Peyer's patch (tissue), 4 donors: ENCODE results near the gene MOCS1. TPM values are rescaled to one million over a fixed set of nuclear protein-coding genes. Genes with fewer than 3 reads are reported as not detected.

Source experiments
- DNase-seq, 3 donors: peaks; one replicate each; pipeline ENCODE4 v3.0.0-alpha.2; 2017 to 2019
- H3K27ac ChIP-seq, 4 donors: fragments of 200-600 bp; sonication (generic); one replicate each; pipeline ENCODE4 v1.5.1; 2016 to 2019
- H3K27me3 ChIP-seq, 2 donors: fragments of 200-600 bp; sonication (generic); one replicate each; pipeline ENCODE4 v1.5.1; 2019
- H3K36me3 ChIP-seq, 3 donors: fragments of 200-600 bp; sonication (generic); one replicate each; pipeline ENCODE4 v1.5.1; 2016 to 2019
- H3K4me1 ChIP-seq, 4 donors: fragments of 200-600 bp; sonication (generic); one replicate each; pipeline ENCODE4 v1.5.1; 2016 to 2019
- H3K4me3 ChIP-seq, 4 donors: fragments of 200-600 bp; sonication (generic); 1 replicate in 3 of 4; 2 replicates in 1 of 4; pipeline ENCODE4 v1.5.1; 2016 to 2019; ENCODE audit warnings: mild to moderate bottlenecking in 1 of 4
- H3K9me3 ChIP-seq, 4 donors: fragments of 200-600 bp; sonication (generic); one replicate each; pipeline ENCODE4 v1.5.1; 2016 to 2019; ENCODE audit warnings: mild to moderate bottlenecking in 1 of 4
- POLR2A ChIP-seq, 2 donors: fragments of 450-650 bp; IDR thresholded peaks; one replicate each; pipeline ENCODE4 v1.5.1; 2017; ENCODE audit warnings: antibody characterized with exemption in 2 of 2, mild to moderate bottlenecking in 2 of 2, moderate library complexity in 2 of 2
- total RNA-seq, 4 donors: library from RNA; depleted of rRNA; stranded (reverse); fragments of >200 nt; gene quantifications; one replicate each; pipeline ENCODE4 v1.1.0, GENCODE V29; 2016
- TF ChIP-seq, protein P1 (sequence below), 6 experiments: fragments of 450-650 bp in 4 of 6; fragments of 200-600 bp in 2 of 6; sonication (generic) in 1 of 6; IDR thresholded peaks; one replicate each; pipeline ENCODE4 v1.5.1; 2017 to 2019; ENCODE audit warnings: antibody characterized with exemption in 6 of 6, mild to moderate bottlenecking in 3 of 6, moderate library complexity in 1 of 6

The MOCS1 gene
- total RNA-seq, 4 donors from 2014 or later, result 32.2 to 62.0 (median 53.6) TPM

GRCh38 chr6:39892490-39893129 lies 41.7 kb downstream of the MOCS1 start:
- Histone ChIP-seq H3K36me3 (peaks cover 0 to 9% (median 0%) of the 10 kb centered on the region in 3 donors), H3K4me1 (peaks cover 0 to 6% (median 0%) of the 10 kb centered on the region in 4 donors), H3K9me3 (no peaks in the 10 kb centered on the region), H3K27ac (no peak overlapping the region), H3K27me3 (no peaks in the 10 kb centered on the region), H3K4me3 (no peak overlapping the region)
- DNase-seq, result peak in 2 of 3 donors; percentile 64 to 65
- no peak for TF ChIP-seq POLR2A (IDR thresholded peaks at IDR 0.05)
- TF ChIP-seq, protein P1, sequence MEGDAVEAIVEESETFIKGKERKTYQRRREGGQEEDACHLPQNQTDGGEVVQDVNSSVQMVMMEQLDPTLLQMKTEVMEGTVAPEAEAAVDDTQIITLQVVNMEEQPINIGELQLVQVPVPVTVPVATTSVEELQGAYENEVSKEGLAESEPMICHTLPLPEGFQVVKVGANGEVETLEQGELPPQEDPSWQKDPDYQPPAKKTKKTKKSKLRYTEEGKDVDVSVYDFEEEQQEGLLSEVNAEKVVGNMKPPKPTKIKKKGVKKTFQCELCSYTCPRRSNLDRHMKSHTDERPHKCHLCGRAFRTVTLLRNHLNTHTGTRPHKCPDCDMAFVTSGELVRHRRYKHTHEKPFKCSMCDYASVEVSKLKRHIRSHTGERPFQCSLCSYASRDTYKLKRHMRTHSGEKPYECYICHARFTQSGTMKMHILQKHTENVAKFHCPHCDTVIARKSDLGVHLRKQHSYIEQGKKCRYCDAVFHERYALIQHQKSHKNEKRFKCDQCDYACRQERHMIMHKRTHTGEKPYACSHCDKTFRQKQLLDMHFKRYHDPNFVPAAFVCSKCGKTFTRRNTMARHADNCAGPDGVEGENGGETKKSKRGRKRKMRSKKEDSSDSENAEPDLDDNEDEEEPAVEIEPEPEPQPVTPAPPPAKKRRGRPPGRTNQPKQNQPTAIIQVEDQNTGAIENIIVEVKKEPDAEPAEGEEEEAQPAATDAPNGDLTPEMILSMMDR (IDR thresholded peaks at IDR 0.05), result peak in 4 of 6 experiments; percentile 41 to 60 (median 54)

GRCh38 chr6:39891976-39892375 lies 42.3 kb downstream of the MOCS1 start:
- Histone ChIP-seq H3K36me3 (peaks cover 0 to 8% (median 0%) of the 10 kb centered on the region in 3 donors), H3K4me3 (no peak overlapping the region), H3K4me1 (peaks cover 0 to 8% (median 0%) of the 10 kb centered on the region in 4 donors), H3K27me3 (no peaks in the 10 kb centered on the region), H3K9me3 (no peaks in the 10 kb centered on the region), H3K27ac (no peak overlapping the region)
- TF ChIP-seq, protein P1 (IDR thresholded peaks at IDR 0.05), result no peak
- no peak for TF ChIP-seq POLR2A (IDR thresholded peaks at IDR 0.05)
- DNase-seq, result no peak

- DNase-seq, result no peak
These were observed 42.9 kb downstream of the MOCS1 start for GRCh38 chr6:39891353-39891752.

DNA sequence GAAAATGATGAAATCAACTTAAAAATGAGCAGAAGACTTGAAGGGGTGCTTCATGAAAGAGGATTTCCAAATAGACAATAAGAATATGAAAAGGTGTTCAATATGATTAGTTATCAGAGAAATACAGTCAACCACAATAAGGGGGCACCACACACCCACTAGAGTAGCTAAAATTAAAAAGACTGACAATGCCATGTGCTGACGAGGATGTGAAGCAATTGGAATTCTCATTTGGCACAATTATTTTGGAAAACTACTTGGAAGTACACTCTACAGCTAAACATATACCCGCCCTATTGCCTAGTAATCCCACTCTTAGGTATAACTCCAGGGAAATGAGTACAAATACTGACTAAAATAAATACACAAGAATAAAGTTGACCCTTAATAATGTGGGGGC lies 45.0 kb downstream of the MOCS1 start:
- TF ChIP-seq, protein P1 (IDR thresholded peaks at IDR 0.05), result no peak
- TF ChIP-seq POLR2A (IDR thresholded peaks at IDR 0.05), result no peak
- Histone ChIP-seq H3K4me3 (no peak overlapping the region), H3K9me3 (no peaks in the 10 kb centered on the region), H3K4me1 (peaks cover 0 to 8% (median 0%) of the 10 kb centered on the region in 4 donors), H3K27me3 (no peaks in the 10 kb centered on the region), H3K27ac (no peak overlapping the region), H3K36me3 (no peaks in the 10 kb centered on the region)
- DNase-seq, result no peak

More at GRCh38 chr6:39891353-39891752, 42.9 kb downstream of the MOCS1 start:
- peaks cover 0 to 2% (median 0%) of the 10 kb centered on the region in 3 donors for H3K36me3 ChIP-seq
- no peaks in the 10 kb centered on the region for H3K9me3 ChIP-seq
- peaks cover 0 to 8% (median 0%) of the 10 kb centered on the region in 4 donors for H3K4me1 ChIP-seq
- no peak overlapping the region for H3K4me3 ChIP-seq
- no peaks in the 10 kb centered on the region for H3K27me3 ChIP-seq
- no peak for TF ChIP-seq POLR2A (IDR thresholded peaks at IDR 0.05)
- TF ChIP-seq, protein P1 (IDR thresholded peaks at IDR 0.05), result no peak
- no peak overlapping the region for H3K27ac ChIP-seq

- Histone ChIP-seq H3K27ac (peak overlapping the region; percentile 45 to 77 (median 56)), H3K9me3 (no peaks in the 10 kb centered on the region), H3K27me3 (no peaks in the 10 kb centered on the region), H3K4me3 (no peak overlapping the region), H3K4me1 (peaks cover 0 to 8% (median 0%) of the 10 kb centered on the region in 4 donors), H3K36me3 (no peaks in the 10 kb centered on the region)
- DNase-seq, result peak in 1 of 3 donors; percentile 65
- TF ChIP-seq POLR2A (IDR thresholded peaks at IDR 0.05), result no peak
- TF ChIP-seq, protein P1 (IDR thresholded peaks at IDR 0.05), result no peak
These were observed 46.4 kb downstream of the MOCS1 start for GRCh38 chr6:39887692-39888450.
